ENCODE data around the gene OR52K2. TPM values are rescaled to one million over a fixed set of nuclear protein-coding genes. Genes with fewer than 3 reads are reported as not detected.

The OR52K2 gene
- total and polyA plus RNA-seq, 2 experiments from 2014 or later, result not detected

GRCh38 chr11:4441515-4441914 lies 7.6 kb upstream of the OR52K2 start (continued):
- TF ChIP-seq REST (IDR thresholded peaks at IDR 0.05; ENCODE audit: unreplicated experiment), result no peak
- no peak for TF ChIP-seq NANOG (IDR thresholded peaks at IDR 0.05; ENCODE audit: borderline replicate concordance)
- no peak for TF ChIP-seq JUNB (IDR thresholded peaks at IDR 0.05; ENCODE audit: unreplicated experiment)

DNA sequence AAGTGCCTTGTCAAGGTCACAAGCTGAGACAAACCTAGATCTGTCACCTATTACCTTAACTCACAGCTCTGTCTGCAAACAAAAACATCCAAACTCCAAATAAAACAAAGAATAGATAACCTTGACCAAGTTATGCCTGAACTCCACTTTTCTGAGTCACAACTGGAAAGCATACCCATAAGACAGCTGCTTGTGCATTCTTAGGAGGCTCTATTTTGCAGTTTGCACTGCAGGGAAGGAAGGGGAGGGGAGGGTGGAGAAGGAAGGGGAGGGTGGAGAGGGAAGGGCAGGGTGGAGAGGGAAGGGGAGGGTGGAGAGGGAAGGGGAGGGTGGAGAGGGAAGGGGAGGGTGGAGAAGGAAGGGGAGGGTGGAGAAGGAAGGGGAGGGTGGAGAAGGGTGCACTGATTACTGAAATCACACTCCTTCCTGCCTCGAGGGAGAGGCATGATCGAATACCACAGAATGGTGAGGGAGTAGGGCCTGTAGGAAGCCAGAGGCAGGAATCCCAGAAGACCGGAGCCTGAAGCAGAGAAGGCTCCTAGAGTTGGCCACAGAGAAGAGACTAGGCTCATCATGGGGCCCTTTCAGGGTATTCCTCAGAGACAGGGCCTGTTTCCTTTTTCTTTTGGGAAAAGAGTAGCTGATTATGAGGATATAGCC lies 5.7 kb upstream of the OR52K2 start:
- no peak overlapping the region for H3K27ac Mint-ChIP-seq
- no peak for DNase-seq (ENCODE audit: low spot score)
- Histone ChIP-seq H2AFZ (no peak overlapping the region), H4K20me1 (replicated peaks; ENCODE audit: insufficient read depth) (no peaks in the 10 kb centered on the region), H3F3A (replicated peaks; ENCODE audit: low read depth) (no peaks in the 10 kb centered on the region), H3K79me2 (replicated peaks; ENCODE audit: insufficient read depth) (no peaks in the 10 kb centered on the region), H3K9me2 (ENCODE audit: insufficient read depth) (peaks cover 18% of the 10 kb centered on the region; the same call in 1 of the 2 replicates), H3K27ac (ENCODE audit: low read depth) (no peak overlapping the region), H3K27me3 (ENCODE audit: insufficient read depth) (no peaks in the 10 kb centered on the region), H3K4me1 (ENCODE audit: insufficient read depth) (no peaks in the 10 kb centered on the region), H3K36me3 (ENCODE audit: insufficient read depth) (no peaks in the 10 kb centered on the region), H3K4me2 (no peak overlapping the region), H3K4me3 (no peak overlapping the region)
- no peaks in the 10 kb centered on the region for H3K4me1 Mint-ChIP-seq
- H3K36me3 Mint-ChIP-seq (ENCODE audit: low read depth), result no peaks in the 10 kb centered on the region
- H3K27me3 Mint-ChIP-seq (ENCODE audit: insufficient read depth, low read depth, poor library complexity), result peaks cover 2% of the 10 kb centered on the region
- TF ChIP-seq EZH2 (IDR thresholded peaks at IDR 0.05; ENCODE audit: low read depth, unreplicated experiment) (no peak), CREB1 (CRISPR knock-in tag; IDR thresholded peaks at IDR 0.05; ENCODE audit: low read depth) (no peak)
- no peak; the same call in 2 of the 3 replicates for ATAC-seq
- H3K4me3 Mint-ChIP-seq, result no peak overlapping the region
- H3K9me3 Mint-ChIP-seq, result peaks cover 3% of the 10 kb centered on the region; the same call in 1 of the 3 replicates

DNA sequence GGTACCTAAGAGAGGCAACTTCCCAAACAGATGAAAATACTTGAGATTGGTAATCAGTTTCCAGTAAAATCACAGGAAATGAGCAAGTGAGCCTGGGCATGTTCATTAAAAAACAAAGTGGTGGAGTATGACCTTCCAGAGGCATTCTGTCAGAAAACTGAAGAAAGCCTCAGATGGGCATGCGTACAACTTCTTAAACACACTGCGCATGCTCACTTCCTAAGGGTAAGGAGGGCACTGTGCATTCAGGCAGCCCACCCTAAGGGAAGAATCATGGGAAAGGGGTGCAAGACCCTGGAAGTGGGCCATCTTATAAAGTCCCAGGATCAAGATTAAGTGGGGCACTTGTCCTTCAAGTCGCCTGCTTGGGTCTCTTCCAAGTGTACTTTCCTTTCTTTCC lies 4.0 kb downstream of the OR52K2 start:
- no peaks in the 10 kb centered on the region for H3K36me3 ChIP-seq (ENCODE audit: insufficient read depth)
- H2AFZ ChIP-seq, result no peak overlapping the region
- H3K79me2 ChIP-seq (replicated peaks; ENCODE audit: insufficient read depth), result no peaks in the 10 kb centered on the region
- Mint-ChIP-seq H3K4me3 (no peak overlapping the region), H3K36me3 (ENCODE audit: low read depth) (peaks cover 10% of the 10 kb centered on the region; the same call in 2 of the 3 replicates), H3K9me3 (peaks cover 23% of the 10 kb centered on the region), H3K27ac (no peak overlapping the region), H3K4me1 (no peaks in the 10 kb centered on the region), H3K27me3 (ENCODE audit: insufficient read depth, low read depth, poor library complexity) (peaks cover 5% of the 10 kb centered on the region)
- peaks cover 22% of the 10 kb centered on the region for H3K9me2 ChIP-seq (ENCODE audit: insufficient read depth)
- H4K20me1 ChIP-seq (replicated peaks; ENCODE audit: insufficient read depth), result no peaks in the 10 kb centered on the region
- H3F3A ChIP-seq (replicated peaks; ENCODE audit: low read depth), result no peaks in the 10 kb centered on the region
- no peak overlapping the region for H3K4me2 ChIP-seq
- no peak overlapping the region for H3K4me3 ChIP-seq
- no peaks in the 10 kb centered on the region for H3K27me3 ChIP-seq (ENCODE audit: insufficient read depth)
- no peaks in the 10 kb centered on the region for H3K4me1 ChIP-seq (ENCODE audit: insufficient read depth)
- ATAC-seq, result no peak
- TF ChIP-seq EZH2phosphoT487 (IDR thresholded peaks at IDR 0.05; ENCODE audit: unreplicated experiment) (no peak), POLR2AphosphoS5 (IDR thresholded peaks at IDR 0.05; ENCODE audit: low read depth) (no peak)
- DNase-seq (ENCODE audit: low spot score), result no peak
- no peak overlapping the region for H3K27ac ChIP-seq (ENCODE audit: low read depth)

All from GM23338 (cell line).